ENCODE data around the gene PLXDC2.

- TF ChIP-seq POLR2AphosphoS5 (IDR thresholded peaks at IDR 0.05) (no peak), CTCF (IDR thresholded peaks at IDR 0.05) (no peak), POLR2A (IDR thresholded peaks at IDR 0.05) (no peak), EP300 (IDR thresholded peaks at IDR 0.05) (no peak)
These were observed 121.8 kb downstream of the PLXDC2 start for GRCh38 chr10:19937989-19938388.
